ENCODE data around the gene ADAM19. TPM values are rescaled to one million over a fixed set of nuclear protein-coding genes. Genes with fewer than 3 reads are reported as not detected.
A peak's percentile ranks its signal among the peaks of the same experiment; 100 is the strongest.

Gene ADAM19
- total and polyA plus RNA-seq, 2 of the 4 experiments (the other 2 are of a cell fraction) = 35.5 to 49.2 TPM

DNA sequence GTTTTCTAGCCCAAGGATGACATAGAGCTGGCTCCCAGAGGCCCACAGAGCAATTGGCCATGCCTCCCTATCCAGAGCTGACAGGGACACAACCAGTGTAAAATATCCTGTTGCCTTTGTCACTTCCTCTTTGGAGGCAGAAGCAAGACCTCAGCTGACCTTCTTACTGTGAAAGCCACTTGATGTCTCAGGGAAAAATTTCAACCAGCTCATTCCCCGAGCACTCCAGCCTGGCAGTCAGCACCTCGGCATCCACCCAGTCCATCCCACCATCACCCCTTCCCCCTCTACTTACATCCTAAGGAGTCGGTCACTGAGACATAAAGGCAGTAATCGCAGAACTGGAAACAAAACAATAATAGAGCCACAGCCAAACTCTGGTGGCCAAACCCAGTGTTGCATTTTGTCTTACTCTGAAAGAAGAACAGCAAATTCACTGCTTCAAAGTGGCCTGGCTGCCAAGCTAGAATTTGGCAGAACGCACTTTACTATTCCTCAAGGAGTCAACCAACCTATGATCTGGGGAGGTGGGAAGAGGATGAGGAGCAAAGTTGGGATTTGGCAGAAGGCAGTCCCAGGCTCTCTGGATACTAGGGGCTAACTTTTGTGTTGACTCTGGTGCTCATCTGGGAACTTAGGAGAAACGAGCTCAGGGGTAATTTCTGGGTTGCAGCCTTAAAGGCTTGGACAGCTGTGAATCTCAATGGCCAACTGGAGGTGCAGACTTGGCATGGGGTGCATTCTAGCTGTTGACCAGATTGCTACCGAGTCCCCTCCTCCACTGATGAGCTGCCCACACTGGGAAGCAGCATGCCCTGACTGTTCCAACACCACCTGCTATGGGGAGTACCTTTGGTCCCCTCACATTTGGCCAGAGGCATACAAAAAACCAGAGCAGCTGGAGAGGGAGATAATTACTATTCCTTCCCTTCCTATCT is 101.9 kb downstream of the ADAM19 start:
- H3K4ac ChIP-seq (ENCODE audit: low read depth, low read length) = peak overlapping the region; percentile 80
- peak overlapping the region; percentile 97 for H3K14ac ChIP-seq (replicated peaks; ENCODE audit: low read depth, low read length)
- H3K4me2 ChIP-seq (ENCODE audit: low read depth, low read length) = no peak overlapping the region
- H4K20me1 ChIP-seq (ENCODE audit: insufficient read depth, low read length) = no peaks in the 10 kb centered on the region
- H2BK120ac ChIP-seq (ENCODE audit: low read depth, low read length) = peak overlapping the region; percentile 86
- peak; percentile 87 for DNase-seq
- intact Hi-C loops (cut with micrococcal nuclease) (loop anchor here (2.0 kb wide), 1 partner anchor 323 kb away; no protein-coding TSS in a partner anchor), in situ Hi-C loops (cut with MboI; ENCODE audit: low sequenced_read_pairs) (no loop called here), dilution Hi-C loops (cut with HindIII; ENCODE audit: low sequenced_read_pairs, unreplicated experiment) (no loop called here)
- H3K27me3 ChIP-seq (ENCODE audit: control insufficient read depth, insufficient read depth, low read length) = no peaks in the 10 kb centered on the region
- H3K9ac ChIP-seq (ENCODE audit: low read depth, low read length) = no peak overlapping the region
- H2AK9ac ChIP-seq (replicated peaks; ENCODE audit: low read depth, low read length, poor library complexity) = peak overlapping the region; percentile 57
- WGBS, 2 experiments (ENCODE audit: extremely low coverage in 2 of 2, insufficient read length in 1 of 2) = 27% methylated on average over 2 of the region's 7 CpGs; no CpG with 5 or more reads in 1 of the 2 experiments
- ChIA-PET CTCF (interaction anchor here (0.6 to 1.3 kb wide), 4 partner anchors 41 to 160 kb away, joined by 3 to 6 read pairs (median 4); no protein-coding TSS in a partner anchor), POLR2A (ENCODE audit: unreplicated experiment) (no interaction called here)
- peak; percentile 74 for ATAC-seq (ENCODE audit: low read depth)
- H3K79me1 ChIP-seq (ENCODE audit: low read depth in 1 of 2, low read length in 2 of 2) = peaks cover 5 to 33% of the 10 kb centered on the region in 2 experiments
- peak overlapping the region; percentile 64 for H4K91ac ChIP-seq (ENCODE audit: insufficient read depth, low read depth, low read length)
- peak overlapping the region in 1 of 2 experiments; percentile 56; a peak in 2 of 4 replicates for H4K8ac ChIP-seq (ENCODE audit: low read depth in 2 of 2, low read length in 2 of 2)
- H3K23ac ChIP-seq (ENCODE audit: low read depth, low read length) = peak overlapping the region; percentile 55
- H4K5ac ChIP-seq (ENCODE audit: low read depth, low read length) = peak overlapping the region; percentile 16; the same call in 1 of the 2 replicates
- H2AK5ac ChIP-seq (ENCODE audit: low read depth, low read length) = peak overlapping the region; percentile 83
- H3K18ac ChIP-seq (ENCODE audit: low read depth, low read length) = peak overlapping the region; percentile 13; the same call in 1 of the 2 replicates
- H2AFZ ChIP-seq (replicated peaks; ENCODE audit: low read length, poor library complexity) = peak overlapping the region; percentile 16
- H3K4me3 ChIP-seq (ENCODE audit: insufficient read depth, low read depth, low read length) = no peak overlapping the region
- no peak overlapping the region; the same call in 1 of the 2 replicates for H3K27ac ChIP-seq (ENCODE audit: insufficient read depth, low read length)
- H2BK20ac ChIP-seq (ENCODE audit: low read depth, low read length) = peak overlapping the region; percentile 45
- peaks cover 6% of the 10 kb centered on the region for H3K36me3 ChIP-seq (ENCODE audit: control insufficient read depth, insufficient read depth, low read length)
- H3K9me1 ChIP-seq (ENCODE audit: insufficient read depth, low read length) = peaks cover 22% of the 10 kb centered on the region
- BruUV-seq (replicated peaks) = no TSS peak
- peak overlapping the region; percentile 46 for H2BK5ac ChIP-seq (ENCODE audit: low read depth, low read length, poor library complexity, severe bottlenecking)
- no peaks in the 10 kb centered on the region for H3K9me3 ChIP-seq (ENCODE audit: control insufficient read depth, insufficient read depth, low read length)
- H3K4me1 ChIP-seq (ENCODE audit: control insufficient read depth, insufficient read depth, low read length) = peaks cover 9% of the 10 kb centered on the region; the same call in 1 of the 2 replicates
- peak overlapping the region; percentile 44; the same call in 1 of the 3 replicates for H2BK15ac ChIP-seq (ENCODE audit: low read depth, low read length)
- H3K56ac ChIP-seq (ENCODE audit: extremely low read depth, insufficient read depth, low read length) = peak overlapping the region; percentile 26; the same call in 1 of the 2 replicates
- TF ChIP-seq BHLHE40 (IDR thresholded peaks at IDR 0.05; ENCODE audit: low read depth, low read length) = no peak
- TF ChIP-seq RFX5 (IDR thresholded peaks at IDR 0.05; ENCODE audit: low read depth, low read length) = no peak
- TF ChIP-seq CEBPB (IDR thresholded peaks at IDR 0.05; ENCODE audit: low read depth, low read length) = no peak
- no peak for TF ChIP-seq ELK1 (IDR thresholded peaks at IDR 0.05; ENCODE audit: borderline replicate concordance, low read depth, low read length)
- no peak for TF ChIP-seq CHD1 (IDR thresholded peaks at IDR 0.05; ENCODE audit: low read depth, low read length)
- TF ChIP-seq RCOR1 (IDR thresholded peaks at IDR 0.05; ENCODE audit: insufficient replicate concordance, low read length) = no peak
- TF ChIP-seq RAD21 (IDR thresholded peaks at IDR 0.05; ENCODE audit: low read length) = peak; percentile 42
- 0 out of 2 replicates have a peak, but pooled peaks have one; percentile 18 for TF ChIP-seq FOS (IDR thresholded peaks at IDR 0.05; ENCODE audit: low read depth, low read length)
- TF ChIP-seq CTCF (conservative IDR thresholded peaks at IDR 0.05; ENCODE audit: low read depth, low read length) = no peak; the same call in 1 of the 2 replicates
- no peak for TF ChIP-seq NFE2L2 (IDR thresholded peaks at IDR 0.05; ENCODE audit: low read depth, low read length)
- no peak for TF ChIP-seq MAZ (IDR thresholded peaks at IDR 0.05; ENCODE audit: borderline replicate concordance, low read depth, low read length)
- TF ChIP-seq, protein P1, sequence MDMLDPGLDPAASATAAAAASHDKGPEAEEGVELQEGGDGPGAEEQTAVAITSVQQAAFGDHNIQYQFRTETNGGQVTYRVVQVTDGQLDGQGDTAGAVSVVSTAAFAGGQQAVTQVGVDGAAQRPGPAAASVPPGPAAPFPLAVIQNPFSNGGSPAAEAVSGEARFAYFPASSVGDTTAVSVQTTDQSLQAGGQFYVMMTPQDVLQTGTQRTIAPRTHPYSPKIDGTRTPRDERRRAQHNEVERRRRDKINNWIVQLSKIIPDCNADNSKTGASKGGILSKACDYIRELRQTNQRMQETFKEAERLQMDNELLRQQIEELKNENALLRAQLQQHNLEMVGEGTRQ (IDR thresholded peaks at IDR 0.05; ENCODE audit: low read depth, low read length) = no peak
